ENCODE results near the gene NAB2. TPM values are rescaled to one million over a fixed set of nuclear protein-coding genes. Genes with fewer than 3 reads are reported as not detected.

The NAB2 gene
- total RNA-seq, 2 donors from 2014 or later, result 4.0 to 5.0 TPM

GRCh38 chr12:57092876-57093414, 4.0 kb downstream of the NAB2 start:
- Mint-ChIP-seq H3K36me3 (ENCODE audit: low read depth) (no peaks in the 10 kb centered on the region), H3K27ac (peak overlapping the region; percentile 92), H3K4me1 (peaks cover 41% of the 10 kb centered on the region), H3K27me3 (no peaks in the 10 kb centered on the region), H3K4me3 (no peak overlapping the region)
- no peaks in the 10 kb centered on the region for H3K9me3 ChIP-seq (ENCODE audit: control insufficient read depth, low read length, poor library complexity, severe bottlenecking)
- DNase-seq (no peak), ATAC-seq (no peak)

GRCh38 chr12:57093415-57094207, 4.7 kb downstream of the NAB2 start:
- no peaks in the 10 kb centered on the region for H3K9me3 ChIP-seq (ENCODE audit: control insufficient read depth, low read length, poor library complexity, severe bottlenecking)
- peaks cover 36% of the 10 kb centered on the region for H3K4me1 Mint-ChIP-seq
- no peaks in the 10 kb centered on the region for H3K36me3 Mint-ChIP-seq (ENCODE audit: low read depth)
- H3K27me3 Mint-ChIP-seq, result no peaks in the 10 kb centered on the region
- H3K27ac Mint-ChIP-seq, result peak overlapping the region; percentile 92
- DNase-seq (peak in 1 of 3 donors; percentile 34), ATAC-seq (peak; percentile 44)
- peak overlapping the region; percentile 74 for H3K4me3 Mint-ChIP-seq

- H3K9me3 ChIP-seq (ENCODE audit: control insufficient read depth, low read length, poor library complexity, severe bottlenecking), result no peaks in the 10 kb centered on the region
- DNase-seq (no peak), ATAC-seq (no peak)
- Mint-ChIP-seq H3K4me3 (peak overlapping the region; percentile 53), H3K27ac (peak overlapping the region; percentile 92), H3K27me3 (no peaks in the 10 kb centered on the region), H3K36me3 (ENCODE audit: low read depth) (peaks cover 2% of the 10 kb centered on the region), H3K4me1 (peaks cover 39% of the 10 kb centered on the region)
These were observed 5.6 kb downstream of the NAB2 start for GRCh38 chr12:57094208-57095160.

- Mint-ChIP-seq H3K4me1 (peaks cover 38% of the 10 kb centered on the region), H3K36me3 (ENCODE audit: low read depth) (peaks cover 3% of the 10 kb centered on the region), H3K4me3 (no peak overlapping the region), H3K27me3 (no peaks in the 10 kb centered on the region), H3K27ac (peak overlapping the region; percentile 43)
- H3K9me3 ChIP-seq (ENCODE audit: control insufficient read depth, low read length, poor library complexity, severe bottlenecking), result no peaks in the 10 kb centered on the region
- no peak for ATAC-seq
- no peak for DNase-seq
These were observed 6.5 kb downstream of the NAB2 start for GRCh38 chr12:57095440-57095839.

- Mint-ChIP-seq H3K4me3 (no peak overlapping the region), H3K36me3 (ENCODE audit: low read depth) (peaks cover 3% of the 10 kb centered on the region)
These were observed 7.2 kb downstream of the NAB2 start for GRCh38 chr12:57096099-57096572.

GRCh38 chr12:57096748-57097553, 8.0 kb downstream of the NAB2 start:
- no peaks in the 10 kb centered on the region for H3K27me3 Mint-ChIP-seq
- peaks cover 34% of the 10 kb centered on the region for H3K4me1 Mint-ChIP-seq
- peaks cover 3% of the 10 kb centered on the region for H3K36me3 Mint-ChIP-seq (ENCODE audit: low read depth)
- no peak for ATAC-seq
- H3K9me3 ChIP-seq (ENCODE audit: control insufficient read depth, low read length, poor library complexity, severe bottlenecking), result no peaks in the 10 kb centered on the region
- DNase-seq, result no peak
- no peak overlapping the region for H3K4me3 Mint-ChIP-seq
- H3K27ac Mint-ChIP-seq, result peak overlapping the region; percentile 59

More at GRCh38 chr12:57096099-57096572, 7.2 kb downstream of the NAB2 start:
- ATAC-seq (no peak), DNase-seq (no peak)
- H3K4me1 Mint-ChIP-seq, result peaks cover 34% of the 10 kb centered on the region
- H3K27me3 Mint-ChIP-seq, result no peaks in the 10 kb centered on the region
- H3K27ac Mint-ChIP-seq, result peak overlapping the region; percentile 14
- H3K9me3 ChIP-seq (ENCODE audit: control insufficient read depth, low read length, poor library complexity, severe bottlenecking), result no peaks in the 10 kb centered on the region

- H3K36me3 Mint-ChIP-seq (ENCODE audit: low read depth), result peaks cover 3% of the 10 kb centered on the region
- DNase-seq (no peak), ATAC-seq (no peak)
- H3K27ac Mint-ChIP-seq, result peak overlapping the region; percentile 59
- peaks cover 32% of the 10 kb centered on the region for H3K4me1 Mint-ChIP-seq
- no peak overlapping the region for H3K4me3 Mint-ChIP-seq
- no peaks in the 10 kb centered on the region for H3K9me3 ChIP-seq (ENCODE audit: control insufficient read depth, low read length, poor library complexity, severe bottlenecking)
- H3K27me3 Mint-ChIP-seq, result no peaks in the 10 kb centered on the region
These were observed 8.6 kb downstream of the NAB2 start for GRCh38 chr12:57097554-57097835.

- Mint-ChIP-seq H3K27ac (no peak overlapping the region), H3K4me1 (peaks cover 24% of the 10 kb centered on the region), H3K4me3 (peak overlapping the region; percentile 45), H3K36me3 (ENCODE audit: low read depth) (peaks cover 3% of the 10 kb centered on the region), H3K27me3 (no peaks in the 10 kb centered on the region)
- DNase-seq (no peak), ATAC-seq (no peak)
- no peaks in the 10 kb centered on the region for H3K9me3 ChIP-seq (ENCODE audit: control insufficient read depth, low read length, poor library complexity, severe bottlenecking)
These were observed 9.6 kb downstream of the NAB2 start for GRCh38 chr12:57098546-57098945.

- DNase-seq (no peak), ATAC-seq (no peak)
- Mint-ChIP-seq H3K4me1 (peaks cover 21% of the 10 kb centered on the region), H3K36me3 (ENCODE audit: low read depth) (peaks cover 5% of the 10 kb centered on the region), H3K27ac (peak overlapping the region; percentile 82), H3K4me3 (no peak overlapping the region), H3K27me3 (no peaks in the 10 kb centered on the region)
- H3K9me3 ChIP-seq (ENCODE audit: control insufficient read depth, low read length, poor library complexity, severe bottlenecking), result no peaks in the 10 kb centered on the region
These were observed 10.3 kb downstream of the NAB2 start for GRCh38 chr12:57099047-57099714.

GRCh38 chr12:57099766-57100165, 10.9 kb downstream of the NAB2 start:
- Mint-ChIP-seq H3K27me3 (no peaks in the 10 kb centered on the region), H3K36me3 (ENCODE audit: low read depth) (peaks cover 6% of the 10 kb centered on the region), H3K4me3 (no peak overlapping the region), H3K27ac (peak overlapping the region; percentile 82), H3K4me1 (peaks cover 19% of the 10 kb centered on the region)
- ATAC-seq, result no peak
- no peak for DNase-seq
- H3K9me3 ChIP-seq (ENCODE audit: control insufficient read depth, low read length, poor library complexity, severe bottlenecking), result no peaks in the 10 kb centered on the region

- H3K9me3 ChIP-seq (ENCODE audit: control insufficient read depth, low read length, poor library complexity, severe bottlenecking), result no peaks in the 10 kb centered on the region
- Mint-ChIP-seq H3K4me1 (peaks cover 17% of the 10 kb centered on the region), H3K27me3 (no peaks in the 10 kb centered on the region), H3K27ac (peak overlapping the region; percentile 82), H3K36me3 (ENCODE audit: low read depth) (peaks cover 8% of the 10 kb centered on the region), H3K4me3 (no peak overlapping the region)
- ATAC-seq (peak; percentile 16), DNase-seq (no peak)
These were observed 13.2 kb downstream of the NAB2 start for GRCh38 chr12:57101892-57102695.

Data from T-helper 17 cell (primary cell).